ENCODE results near the gene HOMER3.

The HOMER3 gene

DNA sequence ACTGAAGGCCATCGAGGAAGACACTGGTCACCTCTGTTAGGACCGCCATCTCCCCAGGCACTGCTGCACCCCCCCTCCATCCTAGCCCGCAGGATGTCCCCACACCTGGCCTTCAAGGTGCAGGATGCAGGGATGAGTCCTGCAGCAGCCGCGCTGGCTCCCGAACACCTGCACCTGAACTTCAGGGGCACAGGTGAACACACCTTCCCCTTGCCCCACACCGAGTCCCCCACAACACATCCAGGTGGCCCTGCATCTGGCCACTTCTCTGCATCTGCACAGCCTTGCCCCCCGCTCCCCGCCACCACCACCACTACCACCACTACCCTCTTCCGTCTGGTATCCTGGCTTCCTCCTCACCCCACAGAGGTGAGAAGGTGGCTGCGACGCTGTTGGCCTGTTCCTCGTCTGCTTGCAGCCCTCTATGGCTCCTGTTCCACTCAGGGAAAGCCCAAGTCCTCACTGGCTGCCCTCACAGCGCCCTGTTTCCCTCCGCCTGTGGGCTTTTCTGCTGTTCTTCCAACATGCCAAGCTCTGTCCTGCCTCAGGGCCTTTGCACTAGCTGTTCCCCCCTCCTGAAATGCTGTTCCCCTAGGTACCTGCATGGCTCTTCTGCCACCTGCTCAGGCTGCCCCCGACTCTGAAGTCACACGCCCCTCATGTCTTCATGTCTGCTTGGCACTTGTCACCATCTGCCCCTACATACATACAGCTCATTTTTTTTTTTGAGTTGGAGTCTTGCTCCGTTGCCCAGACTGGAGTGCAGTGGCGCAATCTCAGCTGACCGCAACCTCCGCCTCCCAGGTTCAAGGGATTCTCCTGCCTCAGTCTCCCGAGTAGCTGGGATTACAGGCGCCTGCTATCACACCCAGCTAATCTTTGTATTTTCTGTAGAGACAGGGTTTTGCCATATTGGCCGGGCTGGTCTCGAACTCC lies 43.7 kb downstream of the HOMER3 start:
- Histone ChIP-seq H3K27ac (peak overlapping the region in 1 of 2 donors; percentile 28), H3K4me3 (no peak overlapping the region)
- DNase-seq (ENCODE audit: low spot score), result no peak
- TF ChIP-seq, protein P1, sequence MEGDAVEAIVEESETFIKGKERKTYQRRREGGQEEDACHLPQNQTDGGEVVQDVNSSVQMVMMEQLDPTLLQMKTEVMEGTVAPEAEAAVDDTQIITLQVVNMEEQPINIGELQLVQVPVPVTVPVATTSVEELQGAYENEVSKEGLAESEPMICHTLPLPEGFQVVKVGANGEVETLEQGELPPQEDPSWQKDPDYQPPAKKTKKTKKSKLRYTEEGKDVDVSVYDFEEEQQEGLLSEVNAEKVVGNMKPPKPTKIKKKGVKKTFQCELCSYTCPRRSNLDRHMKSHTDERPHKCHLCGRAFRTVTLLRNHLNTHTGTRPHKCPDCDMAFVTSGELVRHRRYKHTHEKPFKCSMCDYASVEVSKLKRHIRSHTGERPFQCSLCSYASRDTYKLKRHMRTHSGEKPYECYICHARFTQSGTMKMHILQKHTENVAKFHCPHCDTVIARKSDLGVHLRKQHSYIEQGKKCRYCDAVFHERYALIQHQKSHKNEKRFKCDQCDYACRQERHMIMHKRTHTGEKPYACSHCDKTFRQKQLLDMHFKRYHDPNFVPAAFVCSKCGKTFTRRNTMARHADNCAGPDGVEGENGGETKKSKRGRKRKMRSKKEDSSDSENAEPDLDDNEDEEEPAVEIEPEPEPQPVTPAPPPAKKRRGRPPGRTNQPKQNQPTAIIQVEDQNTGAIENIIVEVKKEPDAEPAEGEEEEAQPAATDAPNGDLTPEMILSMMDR (IDR thresholded peaks at IDR 0.05), result no peak

DNA sequence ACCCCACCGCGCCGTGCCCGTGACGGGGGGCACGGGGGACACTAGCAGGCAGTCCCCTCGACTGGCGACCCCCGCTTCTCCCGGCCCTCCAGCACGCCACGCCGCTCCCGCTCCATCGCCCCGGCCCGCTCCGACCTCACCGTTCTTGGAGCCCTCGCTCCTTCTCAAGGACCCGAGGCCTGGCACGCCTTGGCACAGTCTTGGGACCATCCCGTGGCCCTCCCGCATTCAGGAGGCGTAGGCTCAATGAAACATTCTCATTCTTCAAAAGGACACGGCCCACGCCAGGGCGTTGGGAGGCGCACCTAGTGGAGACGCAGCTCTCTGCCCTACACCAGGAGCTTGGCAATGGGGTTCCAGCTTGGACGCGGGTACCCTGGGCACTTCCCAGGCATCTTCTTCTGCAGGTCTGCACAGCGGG lies 44.6 kb downstream of the HOMER3 start:
- TF ChIP-seq, protein P1 (IDR thresholded peaks at IDR 0.05), result no peak
- peak overlapping the region; percentile 71 for H3K4me3 ChIP-seq

DNA sequence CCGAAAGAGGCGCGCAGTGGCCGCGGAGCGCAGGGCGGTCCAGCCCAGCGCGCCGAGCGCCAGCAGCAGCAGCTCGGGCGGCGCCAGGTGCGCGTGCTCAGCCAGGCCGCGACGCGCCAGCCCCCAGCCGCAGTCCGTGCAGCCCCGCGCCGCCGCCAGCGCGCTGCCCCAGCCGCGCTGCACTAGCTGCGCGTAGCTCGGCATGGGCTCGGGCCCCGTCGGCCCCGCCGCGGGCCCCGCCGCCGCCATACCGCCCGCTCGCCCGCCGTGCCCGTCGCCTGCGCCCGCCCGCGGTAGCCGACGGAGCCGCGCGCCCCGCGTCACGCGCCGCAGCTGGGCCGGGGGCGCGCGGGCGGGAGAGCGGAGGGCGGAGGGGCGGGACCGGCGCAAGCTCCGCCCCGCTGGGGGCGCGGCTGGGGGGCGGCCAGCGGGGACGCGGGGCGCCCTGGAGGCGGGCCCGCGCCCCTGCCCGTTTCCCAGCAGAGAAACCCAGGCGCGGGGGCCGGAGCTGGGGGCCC lies 45.1 kb downstream of the HOMER3 start, which contains the start of gene CERS1:
Gene CERS1 (minus strand): TSS at position 335 of the 518 bp plus-strand sequence. CDS start 86 bp downstream, at position 249.
- Histone ChIP-seq H3K4me3 (peak within 1 kb of the TSS; percentile 71), H3K27ac (peak within 1 kb of the TSS in 1 of 2 donors; percentile 8)
- TF ChIP-seq, protein P1 (IDR thresholded peaks at IDR 0.05), result no peak
- no peak for DNase-seq (ENCODE audit: low spot score)

More for the DNA sequence above, 44.6 kb downstream of the HOMER3 start:
- no peak overlapping the region for H3K27ac ChIP-seq
- DNase-seq (ENCODE audit: low spot score), result no peak

DNA sequence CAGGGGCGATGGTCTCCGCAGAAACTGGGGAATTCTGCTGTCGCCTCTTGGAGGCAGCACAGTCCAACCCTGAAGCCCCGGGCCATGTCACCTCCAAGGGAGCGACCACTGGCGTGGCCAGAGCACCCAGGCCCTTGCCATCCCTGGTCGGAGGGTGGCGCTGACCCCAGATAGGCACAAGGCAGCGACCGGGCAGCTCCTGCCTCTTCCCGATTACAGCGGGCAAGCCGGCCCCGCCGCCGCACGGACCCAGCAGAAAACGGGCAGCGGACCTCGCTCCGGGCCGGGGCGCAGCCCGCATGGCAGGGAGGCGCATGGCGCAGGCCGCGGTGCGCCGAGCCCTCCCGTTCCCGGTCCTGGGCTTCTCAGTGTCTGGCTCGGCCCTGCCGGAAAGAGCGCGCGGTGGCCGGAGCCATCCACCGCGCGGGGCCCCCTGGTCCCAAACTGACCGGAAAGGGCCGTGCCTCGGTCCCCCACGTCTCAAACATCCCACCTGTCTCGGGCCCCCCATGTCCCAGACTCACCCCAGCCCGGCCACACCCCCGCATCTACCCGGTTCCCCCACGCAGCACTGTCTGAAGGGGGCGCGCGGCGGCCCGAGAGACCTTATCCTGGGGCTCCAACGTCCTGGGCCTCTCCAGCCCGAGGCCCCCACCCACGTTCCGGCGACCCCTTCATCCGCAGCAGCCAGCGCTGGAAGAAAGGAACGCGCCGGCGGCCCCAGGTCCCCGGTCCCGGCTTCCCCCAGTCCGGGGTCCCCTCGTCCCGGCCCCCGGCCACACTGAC lies 45.8 kb downstream of the HOMER3 start:
- no peak for DNase-seq (ENCODE audit: low spot score)
- Histone ChIP-seq H3K27ac (peak overlapping the region in 1 of 2 donors; percentile 8), H3K4me3 (peak overlapping the region; percentile 71)
- TF ChIP-seq, protein P1 (IDR thresholded peaks at IDR 0.05), result no peak

DNA sequence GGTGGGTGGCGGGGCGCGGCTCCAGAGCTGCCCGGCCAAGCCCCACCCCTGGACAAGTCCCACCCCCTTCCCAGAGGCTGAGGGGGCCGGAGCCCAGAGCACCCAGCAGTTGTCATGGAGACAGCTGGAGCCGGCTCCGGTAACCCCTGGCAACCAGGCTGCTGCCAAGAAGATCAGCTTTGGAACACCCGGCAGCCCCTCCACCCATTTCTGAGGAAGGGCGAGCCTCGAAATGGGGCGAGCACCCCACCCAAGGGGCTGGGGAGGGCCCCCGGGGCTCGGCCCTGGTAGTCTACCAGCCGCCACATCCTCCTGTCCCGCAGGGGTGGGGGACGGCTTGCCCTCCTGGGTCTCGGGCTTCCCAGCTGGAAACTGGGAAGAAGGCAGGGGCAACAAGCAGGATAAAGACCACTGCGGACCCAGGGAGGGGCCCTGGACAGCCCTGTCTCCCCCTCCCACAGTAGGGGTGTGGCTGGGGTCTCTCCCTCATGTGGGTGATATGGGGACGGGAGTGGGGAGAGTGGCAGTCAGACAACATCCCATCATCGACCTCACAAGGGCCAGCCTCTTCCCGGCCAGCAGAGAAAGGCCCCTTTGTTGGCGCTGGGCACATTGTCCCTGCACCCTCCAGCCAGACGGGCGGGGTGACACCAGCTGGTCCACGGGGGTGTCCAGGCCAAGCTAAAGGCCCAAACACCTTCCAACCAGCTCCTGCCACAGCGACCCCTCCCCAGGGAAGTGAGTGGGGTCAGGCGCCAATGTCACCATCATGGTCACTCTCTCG lies 46.6 kb downstream of the HOMER3 start:
- Histone ChIP-seq H3K27ac (peak overlapping the region in 1 of 2 donors; percentile 31), H3K4me3 (peak overlapping the region; percentile 71)
- DNase-seq (ENCODE audit: low spot score), result no peak
- TF ChIP-seq, protein P1 (IDR thresholded peaks at IDR 0.05), result no peak

DNA sequence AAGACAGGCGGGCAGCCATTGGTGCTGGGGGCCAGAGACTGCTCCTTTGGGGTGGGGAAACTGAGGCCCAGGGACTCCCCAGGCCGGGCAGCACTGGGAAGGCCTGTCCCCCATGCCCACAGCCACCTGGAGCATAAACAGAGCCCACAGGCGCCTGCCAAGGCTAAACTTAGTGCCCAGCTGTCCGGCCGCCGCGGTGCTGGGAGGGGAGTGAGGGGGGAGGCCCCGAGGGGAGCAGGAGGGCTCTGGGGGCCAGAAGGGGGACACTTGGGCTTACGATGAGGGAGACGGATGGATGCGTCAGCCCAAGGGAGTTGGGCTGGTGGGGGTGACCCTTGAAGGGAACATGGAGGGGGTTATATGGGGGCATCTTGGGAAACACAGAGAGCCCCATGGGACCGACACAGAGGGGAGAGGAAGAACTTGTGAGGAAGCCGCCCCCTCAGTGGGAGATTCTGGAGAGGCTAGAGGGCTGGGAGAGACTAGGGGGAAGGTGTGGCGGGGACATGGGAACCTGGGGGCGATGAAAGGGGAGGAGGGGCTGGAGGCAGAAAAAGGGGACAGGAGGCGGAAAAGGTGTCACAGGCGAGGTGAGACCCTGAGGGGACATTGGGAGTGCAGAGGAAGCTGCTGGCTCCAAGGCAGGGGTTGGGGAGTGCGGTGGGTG lies 47.3 kb downstream of the HOMER3 start:
- peak overlapping the region; percentile 71 for H3K4me3 ChIP-seq
- no peak overlapping the region for H3K27ac ChIP-seq
- DNase-seq (ENCODE audit: low spot score), result no peak
- TF ChIP-seq, protein P1 (IDR thresholded peaks at IDR 0.05), result no peak
